H1 (cell line): ENCODE results near the gene GBA2. TPM values are rescaled to one million over a fixed set of nuclear protein-coding genes. Genes with fewer than 3 reads are reported as not detected.

Experiments
- ASH2L ChIP-seq: fragments of 200-600, 300-600 bp; sonication (generic); IDR thresholded peaks from one replicate; pipeline ENCODE4 v1.7.1; 2017; ENCODE audit warnings: low read length
- CHD7 ChIP-seq: fragments of 300-600 bp; sonication (generic); IDR thresholded peaks from 2 replicates; pipeline ENCODE4 v1.7.1; 2012; ENCODE audit warnings: low read length, moderate library complexity, mild to moderate bottlenecking, inconsistent platforms; ENCODE audit not compliant: insufficient replicate concordance
- GTF2F1 ChIP-seq: IDR thresholded peaks from 2 replicates; pipeline ENCODE4 v1.6.1; 2012; ENCODE audit warnings: low read depth, low read length, improper control_type of control experiment, borderline replicate concordance
- KDM1A ChIP-seq: fragments of 200-600, 300-600 bp; sonication (generic); IDR thresholded peaks from 2 replicates; pipeline ENCODE4 v1.7.1; 2016; ENCODE audit warnings: mild to moderate bottlenecking, low read length, borderline replicate concordance
- MAFK ChIP-seq: IDR thresholded peaks from 2 replicates; pipeline ENCODE4 v1.6.1; 2012; ENCODE audit warnings: low read depth, mild to moderate bottlenecking, improper control_type of control experiment, low read length
- NRF1 ChIP-seq: IDR thresholded peaks from 2 replicates; pipeline ENCODE4 v1.6.1; 2011; ENCODE audit warnings: mild to moderate bottlenecking, low read depth, low read length, improper control_type of control experiment
- SIRT6 ChIP-seq: IDR thresholded peaks from one replicate; pipeline ENCODE4 v1.7.1; 2012; ENCODE audit warnings: low read length, inconsistent platforms
- YY1 ChIP-seq: IDR thresholded peaks from 2 replicates; pipeline ENCODE4 v1.6.1; 2011; ENCODE audit warnings: low read depth, mild to moderate bottlenecking, low read length
- polyA plus RNA-seq, 7 experiments: library from polyadenylated mRNA; depleted of rRNA in 3 of 7; stranded (reverse) in 5 of 7; unstranded in 2 of 7; fragments of >200 nt in 5 of 7; fragments of 200-250 nt in 2 of 7; gene quantifications; 1 replicate in 5 of 7; 2 replicates in 1 of 7; 4 replicates in 1 of 7; pipeline versions ENCODE4 v1.2.1 to v1.2.3, GENCODE V29; 2011 to 2013; ENCODE audit warnings: missing spikeins in 2 of 7, mixed read lengths in 2 of 7
- total RNA-seq: library from RNA; stranded (reverse); fragmentation: NEBNext Ultra II Directional; extraction: Animal tissue kit (Norgen Biotek cat#: 25700); gene quantifications from 2 replicates; pipeline ENCODE4 v1.2.1, GENCODE V29; 2021

GBA2 gene
- total and polyA plus RNA-seq, 2 of the 8 experiments (the other 6 are each of a cell fraction or from before 2014, with no cell fraction given) = 64.2 to 71.9 TPM

GRCh38 chr9:35793461-35793860, 44.4 kb upstream of the GBA2 start (continued):
- no peak for TF ChIP-seq CHD7
- no peak for TF ChIP-seq SIRT6
- no peak for TF ChIP-seq ASH2L
- TF ChIP-seq MAFK = no peak
- TF ChIP-seq KDM1A = no peak
- no peak for TF ChIP-seq GTF2F1
- TF ChIP-seq NRF1 = no peak
- TF ChIP-seq YY1 = no peak
